ENCODE data around the gene SH3BGRL.

Gene SH3BGRL

DNA sequence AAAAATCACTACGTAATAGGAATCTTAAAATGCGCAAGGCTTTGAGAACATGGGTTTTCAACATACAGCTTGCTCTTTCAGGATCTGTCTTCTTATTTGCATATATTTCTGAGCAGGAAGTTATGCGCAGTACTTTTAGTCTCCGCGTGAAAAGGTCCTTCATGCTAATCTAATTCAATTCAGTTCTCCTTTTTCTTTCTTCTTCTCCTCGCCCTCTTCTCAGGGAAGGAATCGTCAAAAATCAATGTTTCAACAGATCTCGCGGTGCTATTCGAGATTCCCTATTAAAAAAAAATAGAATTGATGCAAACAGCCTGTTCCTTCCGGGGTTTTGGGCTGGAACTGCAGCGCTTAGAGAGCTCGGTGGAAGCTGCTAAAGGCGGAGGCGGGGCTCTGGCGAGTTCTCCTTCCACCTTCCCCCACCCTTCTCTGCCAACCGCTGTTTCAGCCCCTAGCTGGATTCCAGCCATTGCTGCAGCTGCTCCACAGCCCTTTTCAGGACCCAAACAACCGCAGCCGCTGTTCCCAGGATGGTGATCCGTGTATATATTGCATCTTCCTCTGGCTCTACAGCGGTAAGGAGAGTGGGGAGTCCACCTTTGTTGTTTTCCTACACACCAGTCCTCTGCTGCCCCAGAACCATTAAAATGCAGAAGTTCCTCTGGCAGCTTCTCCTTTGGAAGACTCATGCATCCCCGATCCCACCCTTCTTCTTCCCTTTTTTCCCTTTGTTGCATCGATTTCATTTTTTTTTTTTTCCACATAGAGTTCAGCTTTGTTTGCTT lies at the start of gene SH3BGRL, which contains the start of gene HMGN5:
TSS of gene SH3BGRL (plus strand) at position 432 of the 785 bp plus-strand sequence. CDS start at position 531, 99 bp downstream.
TSS of gene HMGN5 (minus strand) at position 243 of the 785 bp plus-strand sequence. CDS start 80,364 bp downstream, outside the sequence.
- DNase-seq (ENCODE audit: low spot score) = no peak

GRCh38 chrX:81168391-81168790 lies 33.5 kb upstream of the SH3BGRL start:
- no peak for DNase-seq (ENCODE audit: low spot score)

DNA sequence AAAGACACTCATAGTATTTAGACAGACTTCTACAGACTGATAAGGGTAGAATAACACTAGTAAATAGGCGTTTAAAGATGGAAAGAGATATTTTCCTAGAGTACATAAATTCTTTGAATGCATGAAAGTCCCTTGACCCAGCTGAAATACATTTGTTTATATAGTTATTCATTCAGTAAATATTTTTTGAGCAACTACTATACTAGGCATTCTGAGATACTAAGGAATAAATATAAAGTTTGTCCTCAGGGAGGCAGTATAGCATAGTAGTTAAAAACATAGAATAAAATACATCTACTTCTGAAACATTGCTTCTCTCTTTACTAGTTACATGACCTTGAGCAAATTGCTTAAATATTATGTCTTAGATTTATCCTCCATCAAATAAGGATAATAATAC lies 27.6 kb upstream of the SH3BGRL start:
- no peak for DNase-seq (ENCODE audit: low spot score)

- no peak for DNase-seq (ENCODE audit: low spot score)
Measured at GRCh38 chrX:81195259-81195658, 6.6 kb upstream of the SH3BGRL start.

- DNase-seq (ENCODE audit: low spot score) = no peak
Measured at GRCh38 chrX:81195712-81196111, 6.2 kb upstream of the SH3BGRL start.

- no peak for DNase-seq (ENCODE audit: low spot score)
Measured at GRCh38 chrX:81201071-81201470, 831 bp upstream of the SH3BGRL start.

DNA sequence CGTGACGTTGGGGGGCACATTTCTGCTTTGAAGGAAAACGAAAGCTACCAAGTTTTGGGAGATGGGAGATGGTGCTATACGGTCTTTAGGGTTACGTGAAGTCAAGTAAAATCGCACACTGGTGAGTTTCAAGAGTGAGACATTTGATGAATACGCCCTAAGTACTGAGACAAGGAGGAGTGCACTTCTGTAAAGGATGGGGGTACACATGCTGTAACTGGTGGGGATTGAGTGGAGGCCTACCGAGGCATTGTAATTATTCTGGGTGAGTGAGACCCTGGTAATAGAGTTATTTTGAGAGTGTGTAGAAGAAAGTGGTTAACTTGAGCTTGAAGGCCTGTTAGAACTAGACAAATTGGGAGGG lies 536 bp downstream of the SH3BGRL start:
- no peak for DNase-seq (ENCODE audit: low spot score)

DNA sequence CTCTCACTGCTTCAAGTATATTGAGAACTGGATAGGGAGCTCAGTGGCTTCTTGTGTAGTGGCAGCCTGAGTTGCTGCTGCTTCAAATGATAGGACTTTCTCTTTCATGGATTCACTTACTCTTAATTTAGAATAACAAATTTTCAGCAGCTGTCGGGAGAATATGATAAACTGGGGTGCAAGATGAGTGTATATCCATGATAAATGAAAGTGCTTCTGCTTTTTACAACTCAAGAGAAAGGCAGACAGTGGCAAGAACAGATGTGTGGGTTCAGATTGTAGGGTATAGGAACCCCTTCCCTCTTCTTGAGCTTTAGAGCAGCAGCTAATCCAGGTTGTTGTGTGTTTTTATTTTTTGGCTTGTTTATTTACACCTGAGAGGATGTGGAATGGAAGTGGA lies 1.0 kb downstream of the SH3BGRL start:
- DNase-seq (ENCODE audit: low spot score) = no peak

GRCh38 chrX:81205551-81205950 lies 3.6 kb downstream of the SH3BGRL start:
- no peak for DNase-seq (ENCODE audit: low spot score)

DNA sequence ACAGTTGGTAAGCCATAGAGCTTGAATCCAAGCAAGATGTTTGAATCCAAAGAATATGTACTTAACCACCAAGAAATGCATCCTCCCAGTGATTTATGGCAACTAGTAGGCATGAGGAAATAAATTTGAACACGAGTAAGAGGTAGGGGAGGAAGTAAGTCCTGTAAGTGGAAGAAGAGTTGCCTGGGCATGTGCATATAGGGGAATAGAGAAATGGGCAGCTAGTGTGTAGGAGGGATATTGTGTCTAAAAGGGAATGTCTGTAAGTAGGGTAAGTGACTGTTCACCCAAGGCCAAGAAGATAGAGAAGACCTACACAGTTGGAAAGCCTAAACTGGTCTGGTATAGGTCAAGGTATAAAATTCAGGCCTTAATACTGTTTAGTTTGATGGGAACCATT lies 4.6 kb downstream of the SH3BGRL start:
- DNase-seq (ENCODE audit: low spot score) = no peak

- DNase-seq (ENCODE audit: low spot score) = no peak
Measured at GRCh38 chrX:81208916-81209315, 7.0 kb downstream of the SH3BGRL start.

DNA sequence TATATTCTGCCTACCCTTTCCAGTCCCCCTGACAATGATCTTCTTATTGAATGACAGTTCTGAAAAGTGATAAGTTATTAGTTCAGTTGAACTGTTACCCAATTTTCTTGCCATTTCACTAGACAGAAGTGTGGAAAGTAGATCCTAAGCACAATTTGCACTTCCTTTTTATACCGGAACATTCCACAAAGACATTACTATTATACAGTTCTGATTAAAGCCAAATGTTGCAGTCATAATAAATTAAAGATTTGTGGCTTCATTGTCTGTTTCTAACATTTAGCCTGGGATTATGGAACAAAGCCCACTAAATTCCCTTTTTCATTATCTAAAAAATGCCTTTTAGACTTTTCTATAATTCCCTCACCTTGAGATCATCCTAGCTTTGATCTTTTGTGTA lies 13.8 kb downstream of the SH3BGRL start:
- no peak for DNase-seq (ENCODE audit: low spot score)

DNA sequence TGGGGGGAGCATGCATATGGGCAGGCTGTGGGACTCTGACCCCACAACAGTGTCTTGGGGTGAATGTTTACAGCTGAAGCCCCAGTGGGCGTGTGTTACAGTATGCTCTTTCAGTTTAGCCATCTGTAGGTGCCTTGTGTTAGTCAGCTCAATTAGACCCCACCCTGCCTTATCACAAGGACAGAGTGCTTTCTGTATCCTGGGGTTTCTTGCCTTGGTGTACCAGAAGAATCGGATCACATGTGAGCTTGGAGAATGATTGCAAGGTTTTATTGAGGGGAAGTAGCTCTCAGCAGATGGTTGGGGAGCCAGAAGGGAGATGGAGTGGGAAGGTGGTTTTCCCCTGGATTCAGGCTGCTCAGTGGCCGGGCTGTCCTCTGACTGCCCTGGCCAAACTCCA lies 27.3 kb downstream of the SH3BGRL start:
- DNase-seq (ENCODE audit: low spot score) = no peak

DNA sequence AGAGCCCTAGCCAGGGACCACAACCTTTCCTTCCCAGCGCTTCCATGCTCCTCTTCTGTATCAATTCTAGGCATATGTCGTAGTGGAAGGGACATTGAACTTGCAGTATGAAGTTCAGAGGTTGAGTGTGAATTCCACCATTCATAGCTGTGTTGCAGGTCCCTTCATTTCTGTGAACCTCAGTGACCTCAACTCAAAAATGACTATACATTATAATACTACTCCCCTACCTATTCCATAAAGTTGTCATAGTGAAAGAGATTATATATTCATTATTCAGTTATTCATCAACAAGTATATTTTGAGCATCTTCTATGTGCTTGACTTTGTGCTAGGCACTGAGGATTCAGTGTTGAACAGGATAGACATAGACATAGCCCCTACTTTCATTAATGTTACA lies 28.0 kb downstream of the SH3BGRL start:
- no peak for DNase-seq (ENCODE audit: low spot score)

DNA sequence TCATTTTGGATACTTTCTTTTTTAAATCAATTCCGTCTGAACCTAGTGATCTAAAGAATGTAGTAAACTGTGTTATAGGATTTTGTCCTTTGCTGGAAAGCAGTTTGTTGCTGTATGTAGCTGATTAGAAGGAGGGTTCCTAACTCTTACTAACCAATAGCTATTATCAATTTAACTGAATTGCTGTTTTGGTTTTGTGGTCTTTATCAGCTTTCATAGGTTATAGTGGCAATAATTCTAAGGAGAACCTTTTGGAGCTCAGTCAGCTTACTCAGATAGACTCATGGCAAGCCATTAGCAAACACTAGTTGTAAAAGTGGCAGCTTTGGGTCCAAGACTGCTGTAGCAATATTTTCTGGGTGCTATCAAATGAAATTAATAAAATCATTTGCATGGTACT lies 29.6 kb downstream of the SH3BGRL start:
- DNase-seq (ENCODE audit: low spot score) = no peak

GRCh38 chrX:81232218-81232617 lies 30.3 kb downstream of the SH3BGRL start:
- no peak for DNase-seq (ENCODE audit: low spot score)

DNA sequence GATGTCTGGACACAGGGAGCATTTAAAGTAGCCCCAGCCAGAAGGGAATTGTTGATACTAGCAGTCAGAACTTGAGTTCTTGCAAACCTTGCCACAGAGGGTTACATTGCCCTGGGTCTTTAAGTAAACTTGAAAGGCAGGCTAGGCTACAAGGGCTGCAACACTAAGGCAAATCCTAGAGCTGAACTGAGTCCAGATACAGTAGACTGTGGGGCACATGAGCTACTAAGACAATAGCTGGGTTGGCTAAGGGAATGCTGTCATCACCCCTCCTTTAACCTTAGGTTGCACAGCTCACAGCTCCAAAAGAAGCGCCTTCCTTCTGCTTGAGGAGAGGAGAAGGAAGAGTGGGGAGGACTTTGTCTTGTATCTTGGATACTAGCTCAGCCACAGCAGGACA lies 35.6 kb downstream of the SH3BGRL start:
- no peak for DNase-seq (ENCODE audit: low spot score)

GRCh38 chrX:81238166-81238565 lies 36.3 kb downstream of the SH3BGRL start:
- DNase-seq (ENCODE audit: low spot score) = no peak

- DNase-seq (ENCODE audit: low spot score) = no peak
Measured at GRCh38 chrX:81240701-81241331, 38.9 kb downstream of the SH3BGRL start.

- DNase-seq (ENCODE audit: low spot score) = no peak
Measured at GRCh38 chrX:81241753-81242152, 39.9 kb downstream of the SH3BGRL start.

GRCh38 chrX:81255876-81256275 lies 54.0 kb downstream of the SH3BGRL start:
- no peak for DNase-seq (ENCODE audit: low spot score)

- no peak for DNase-seq (ENCODE audit: low spot score)
Measured at GRCh38 chrX:81257817-81258216, 55.9 kb downstream of the SH3BGRL start.

GRCh38 chrX:81259020-81259713 lies 57.3 kb downstream of the SH3BGRL start:
- no peak for DNase-seq (ENCODE audit: low spot score)
